BE2C (cell line): ENCODE data around the gene PHACTR4.
A peak's percentile ranks its signal among the peaks of the same experiment; 100 is the strongest.

Source experiments
- DNase-seq: peaks from one replicate; pipeline ENCODE4 v3.0.0-alpha.2; 2020
- H3K27me3 ChIP-seq: fragments of 250-450 bp; sonication (Bioruptor Pico); 2 replicates; pipeline ENCODE4 v1.5.1; 2020; ENCODE audit warnings: mild to moderate bottlenecking
- H3K36me3 ChIP-seq: fragments of 250-450 bp; sonication (Bioruptor Pico); 2 replicates; pipeline ENCODE4 v1.5.1; 2020; ENCODE audit warnings: mild to moderate bottlenecking
- H3K4me1 ChIP-seq: fragments of 250-450 bp; sonication (Bioruptor Pico); 2 replicates; pipeline ENCODE4 v1.5.1; 2020
- H3K4me3 ChIP-seq: 2 replicates; pipeline ENCODE4 v1.5.1; 2011; ENCODE audit warnings: low read depth, low read length
- H3K9me3 ChIP-seq: fragments of 250-450 bp; sonication (Bioruptor Pico); 2 replicates; pipeline ENCODE4 v1.5.1; 2020
- CTCF ChIP-seq: IDR thresholded peaks from 2 replicates; pipeline ENCODE4 v1.5.1; 2012; ENCODE audit warnings: mild to moderate bottlenecking, low read depth, low read length

The PHACTR4 gene

GRCh38 chr1:28421744-28422143 lies 52.2 kb downstream of the PHACTR4 start:
- Histone ChIP-seq H3K36me3 (no peaks in the 10 kb centered on the region), H3K9me3 (no peaks in the 10 kb centered on the region), H3K4me3 (no peak overlapping the region), H3K4me1 (no peaks in the 10 kb centered on the region; the same call in 1 of the 2 replicates), H3K27me3 (no peaks in the 10 kb centered on the region)
- DNase-seq = no peak
- no peak for TF ChIP-seq CTCF

- Histone ChIP-seq H3K27me3 (no peaks in the 10 kb centered on the region), H3K4me1 (no peaks in the 10 kb centered on the region), H3K36me3 (no peaks in the 10 kb centered on the region), H3K4me3 (no peak overlapping the region), H3K9me3 (no peaks in the 10 kb centered on the region)
- no peak for DNase-seq
- TF ChIP-seq CTCF = no peak
These were observed 57.3 kb downstream of the PHACTR4 start for GRCh38 chr1:28426831-28427230.

- no peak for DNase-seq
- no peak for TF ChIP-seq CTCF
- no peaks in the 10 kb centered on the region for H3K4me1 ChIP-seq
These were observed 58.5 kb downstream of the PHACTR4 start for GRCh38 chr1:28428012-28428411.

GRCh38 chr1:28428990-28429520 lies 59.5 kb downstream of the PHACTR4 start:
- Histone ChIP-seq H3K9me3 (no peaks in the 10 kb centered on the region), H3K36me3 (no peaks in the 10 kb centered on the region), H3K27me3 (no peaks in the 10 kb centered on the region), H3K4me1 (no peaks in the 10 kb centered on the region), H3K4me3 (no peak overlapping the region)
- DNase-seq = no peak
- no peak for TF ChIP-seq CTCF

More at GRCh38 chr1:28428012-28428411, 58.5 kb downstream of the PHACTR4 start:
- no peaks in the 10 kb centered on the region for H3K36me3 ChIP-seq
- no peaks in the 10 kb centered on the region for H3K27me3 ChIP-seq
- no peaks in the 10 kb centered on the region for H3K9me3 ChIP-seq
- H3K4me3 ChIP-seq = no peak overlapping the region

GRCh38 chr1:28436211-28436769 lies 66.8 kb downstream of the PHACTR4 start:
- Histone ChIP-seq H3K36me3 (no peaks in the 10 kb centered on the region), H3K4me1 (peaks cover 4% of the 10 kb centered on the region; the same call in 1 of the 2 replicates), H3K9me3 (no peaks in the 10 kb centered on the region), H3K27me3 (no peaks in the 10 kb centered on the region), H3K4me3 (no peak overlapping the region)
- no peak for DNase-seq
- no peak for TF ChIP-seq CTCF

GRCh38 chr1:28437264-28437923 lies 67.9 kb downstream of the PHACTR4 start:
- Histone ChIP-seq H3K36me3 (no peaks in the 10 kb centered on the region), H3K4me1 (peaks cover 4% of the 10 kb centered on the region; the same call in 1 of the 2 replicates), H3K27me3 (no peaks in the 10 kb centered on the region), H3K4me3 (no peak overlapping the region), H3K9me3 (no peaks in the 10 kb centered on the region)
- peak; percentile 16 for DNase-seq
- TF ChIP-seq CTCF = no peak
